GM18505 (cell line): Measurements from ENCODE around the gene MBD3L4.

ENCODE experiments used
- ATAC-seq: cut with Tn5 transposase; IDR thresholded peaks from one replicate; pipeline ENCODE4 v1.9.1; 2021; ENCODE audit not compliant: unreplicated experiment
- POLR2A ChIP-seq: IDR thresholded peaks from 4 replicates; pipeline ENCODE4 v1.6.1; 2011; ENCODE audit warnings: borderline replicate concordance; ENCODE audit not compliant: insufficient read depth, insufficient read length; ENCODE audit errors: extremely low read depth

MBD3L4 gene

DNA sequence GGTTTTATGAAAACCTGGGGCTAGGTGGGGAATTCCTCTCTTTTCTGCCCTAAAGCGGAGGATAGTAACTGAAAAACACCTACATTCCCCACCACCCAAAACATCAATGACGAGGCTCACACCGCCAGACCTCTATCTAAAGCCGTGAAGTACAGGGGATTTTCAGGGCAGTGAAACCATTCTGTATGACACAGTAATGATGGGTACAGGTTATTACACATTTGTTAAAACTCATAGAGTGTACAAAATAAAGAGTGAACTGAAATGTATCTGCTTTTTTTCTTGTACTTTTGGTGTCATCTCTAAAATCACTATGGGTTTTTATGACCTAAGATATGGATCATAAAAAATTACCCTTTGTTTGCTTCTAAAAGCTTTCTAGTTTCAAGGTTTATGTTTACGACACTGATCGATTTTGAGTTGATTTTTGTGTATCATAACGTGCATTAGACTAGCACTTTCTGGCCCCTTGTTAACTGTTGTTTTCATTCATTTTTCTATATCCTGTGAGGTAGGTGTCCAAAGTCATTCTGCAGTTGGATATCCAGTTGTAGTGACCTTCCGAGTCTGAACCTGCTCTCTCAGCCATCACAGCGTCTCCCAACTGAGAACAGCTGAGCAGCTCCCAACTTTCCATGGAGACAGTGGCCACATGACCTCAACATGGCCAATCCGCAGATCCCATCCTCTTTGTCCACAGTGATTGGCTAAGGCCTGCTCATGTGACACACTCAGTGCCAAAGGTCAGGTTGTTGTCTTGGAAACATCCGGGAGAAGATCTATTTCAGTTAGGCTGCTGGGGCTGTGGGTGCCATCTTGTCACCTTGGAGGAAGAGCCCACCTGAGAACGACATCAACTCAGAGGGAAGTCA lies 29.0 kb downstream of the MBD3L4 start:
- no peak for ATAC-seq
- TF ChIP-seq POLR2A: no peak

DNA sequence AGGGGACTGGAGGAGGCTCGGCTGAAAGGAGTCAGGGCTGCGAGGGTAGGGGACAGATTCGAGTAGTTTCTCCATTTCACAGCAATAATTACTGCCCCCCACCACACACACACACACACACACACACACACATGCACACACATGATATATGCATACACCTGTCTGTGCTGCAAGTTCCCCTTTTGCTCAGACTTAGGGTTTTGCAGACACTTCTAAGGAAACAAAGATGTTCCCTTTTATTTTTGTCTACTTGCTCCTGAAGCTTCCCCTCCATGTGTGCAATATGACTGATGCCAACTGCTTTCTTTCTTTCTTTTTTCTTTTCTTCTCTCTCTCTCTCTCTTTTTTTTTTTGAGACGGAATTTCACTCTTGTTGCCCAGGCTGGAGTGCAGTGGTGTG lies 32.1 kb downstream of the MBD3L4 start:
- no peak for TF ChIP-seq POLR2A
- no peak for ATAC-seq

DNA sequence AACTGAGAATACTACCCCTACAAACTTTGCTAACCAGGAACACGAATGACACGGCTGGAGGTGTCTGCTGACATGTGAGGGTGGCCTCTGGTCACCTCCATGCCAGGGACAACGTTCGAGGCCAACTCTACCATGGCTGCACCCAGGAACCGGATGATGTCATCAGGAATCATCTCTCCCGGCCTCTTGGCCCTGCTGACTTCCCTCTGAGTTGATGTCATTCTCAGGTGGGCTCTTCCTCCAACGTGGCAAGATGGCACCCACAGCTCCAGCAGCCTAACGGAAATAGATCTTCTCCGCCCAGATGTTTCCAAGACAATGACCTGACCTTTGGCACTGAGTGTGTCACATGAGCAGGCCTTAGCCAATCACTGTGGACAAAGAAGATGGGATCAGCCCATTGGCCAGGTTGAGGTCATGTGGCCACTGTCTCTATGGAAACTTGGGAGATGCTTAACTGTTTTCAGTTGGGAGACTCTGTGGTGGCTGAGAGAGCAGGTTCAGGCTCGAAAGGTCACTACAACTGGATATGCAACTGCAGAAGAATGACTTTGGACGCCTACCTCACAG lies 33.8 kb downstream of the MBD3L4 start:
- ATAC-seq: no peak
- no peak for TF ChIP-seq POLR2A

DNA sequence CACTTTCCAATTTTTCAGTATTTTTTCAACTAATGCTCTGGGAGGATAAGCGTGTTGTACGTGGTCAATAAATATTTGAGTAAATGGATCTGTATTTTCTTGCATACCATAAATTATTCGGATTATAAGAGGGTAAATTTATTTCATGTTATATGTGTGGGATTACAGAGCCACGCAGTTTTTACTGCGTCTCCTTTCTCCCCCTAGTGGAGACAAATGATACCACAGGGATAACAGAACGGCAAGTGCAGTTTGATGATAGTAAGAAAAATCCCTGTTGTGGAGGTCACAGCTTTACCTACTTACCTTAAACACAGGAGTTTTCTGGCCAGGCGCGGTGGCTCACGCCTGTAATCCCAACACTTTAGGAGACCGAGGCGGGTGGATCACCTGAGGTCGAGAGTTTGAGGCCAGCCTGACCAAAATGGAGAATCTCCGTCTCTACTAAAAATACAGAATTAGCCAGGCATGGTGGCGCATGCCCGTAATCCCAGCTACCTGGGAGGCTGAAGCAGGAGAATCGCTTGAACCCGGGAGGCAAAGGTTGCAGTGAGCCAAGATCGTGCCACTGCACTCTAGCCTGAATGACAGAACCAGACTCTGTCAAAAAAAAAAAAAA lies 35.6 kb downstream of the MBD3L4 start:
- ATAC-seq: no peak
- TF ChIP-seq POLR2A: no peak

DNA sequence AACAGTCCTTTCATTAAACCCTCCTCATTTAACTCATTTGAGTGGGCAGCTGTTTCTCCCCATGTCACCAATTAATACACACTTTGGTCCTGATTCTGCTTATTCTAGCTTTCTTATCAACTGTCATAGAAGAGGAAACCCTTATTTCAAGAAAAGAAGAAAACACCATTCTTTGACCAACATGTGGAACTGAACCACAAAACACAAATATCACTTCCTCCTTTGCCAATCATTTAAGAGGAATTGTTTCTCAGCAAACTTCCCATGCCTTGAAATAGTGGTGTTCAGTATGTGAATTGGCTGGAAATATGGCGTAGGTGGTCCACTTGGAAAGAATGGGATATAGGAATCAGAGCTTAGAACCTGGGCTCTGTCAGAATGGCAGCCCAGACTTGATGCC lies 39.2 kb downstream of the MBD3L4 start:
- no peak for ATAC-seq
- TF ChIP-seq POLR2A: no peak

DNA sequence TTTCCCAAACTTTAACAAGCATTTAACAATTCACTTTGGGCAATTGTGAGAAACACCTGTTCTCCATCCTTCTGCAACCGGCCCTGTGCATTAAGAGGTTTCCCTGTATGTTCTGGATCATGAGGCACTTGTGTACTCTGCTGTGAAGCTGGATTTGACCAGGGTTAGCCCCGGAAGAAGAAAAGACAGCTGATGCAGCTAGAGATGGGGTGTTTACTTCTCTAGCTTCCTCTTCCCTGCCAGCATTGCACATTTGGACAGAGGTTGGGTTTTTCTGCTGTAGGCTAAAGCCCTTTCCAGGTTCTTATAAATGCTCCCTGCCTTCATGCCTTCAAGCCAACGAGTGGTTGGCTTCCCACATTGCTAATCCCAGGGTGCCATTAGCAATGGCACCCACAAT lies 39.6 kb downstream of the MBD3L4 start:
- TF ChIP-seq POLR2A: no peak
- no peak for ATAC-seq

DNA sequence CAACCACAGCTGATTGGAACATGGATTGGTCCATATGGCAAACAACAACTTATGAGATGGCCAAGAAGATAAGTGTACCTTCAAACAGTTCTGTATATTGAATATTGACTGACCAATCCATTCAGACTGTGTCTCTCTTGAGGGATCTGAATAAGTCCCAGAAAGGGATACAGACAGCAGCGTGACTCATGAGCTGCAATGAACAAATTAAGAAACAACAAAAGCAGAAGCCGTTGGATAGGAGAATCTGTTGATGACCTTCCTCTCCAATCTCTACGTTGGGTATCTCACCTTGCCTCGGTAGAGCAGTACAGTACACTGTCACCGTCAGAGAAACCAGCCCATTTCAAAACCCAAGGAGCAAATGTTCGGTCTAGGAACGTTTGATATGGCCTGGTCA lies 40.0 kb downstream of the MBD3L4 start:
- ATAC-seq: no peak
- no peak for TF ChIP-seq POLR2A

DNA sequence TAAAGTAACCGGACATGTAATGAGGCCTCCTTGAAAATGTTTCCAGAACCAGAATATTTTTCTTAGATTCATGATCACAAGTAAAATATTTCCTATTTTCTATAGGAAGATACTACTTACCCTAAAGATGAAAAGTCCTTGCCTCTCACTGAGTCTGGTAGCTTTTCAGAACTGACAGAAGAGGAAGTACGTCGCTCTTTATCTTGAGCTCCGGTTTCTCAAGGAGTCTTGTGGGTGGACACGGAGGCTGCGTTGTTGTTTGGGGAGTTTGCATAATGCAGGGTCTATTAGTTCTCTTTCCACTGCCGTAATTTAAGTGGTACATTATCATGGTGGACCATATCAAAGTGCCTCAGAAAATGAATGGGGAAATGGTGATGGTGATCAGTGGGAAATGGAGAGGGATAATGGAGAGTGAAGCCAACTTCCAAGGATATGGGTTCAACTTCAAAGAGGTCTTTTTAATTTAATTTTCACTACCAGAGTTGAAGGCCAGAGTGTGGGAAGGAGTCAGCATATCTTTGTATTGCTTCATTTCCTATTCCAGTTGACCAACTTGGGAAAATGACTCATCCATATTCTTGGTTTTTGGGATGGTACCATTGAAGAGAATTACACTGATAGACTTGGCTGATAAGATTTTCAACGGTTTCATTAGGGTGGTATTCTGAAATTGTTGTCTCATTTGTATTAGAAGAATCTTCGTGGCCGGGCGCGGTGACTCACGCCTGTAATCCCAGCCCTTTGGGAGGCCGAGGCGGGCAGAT lies 42.1 kb downstream of the MBD3L4 start:
- no peak for TF ChIP-seq POLR2A

DNA sequence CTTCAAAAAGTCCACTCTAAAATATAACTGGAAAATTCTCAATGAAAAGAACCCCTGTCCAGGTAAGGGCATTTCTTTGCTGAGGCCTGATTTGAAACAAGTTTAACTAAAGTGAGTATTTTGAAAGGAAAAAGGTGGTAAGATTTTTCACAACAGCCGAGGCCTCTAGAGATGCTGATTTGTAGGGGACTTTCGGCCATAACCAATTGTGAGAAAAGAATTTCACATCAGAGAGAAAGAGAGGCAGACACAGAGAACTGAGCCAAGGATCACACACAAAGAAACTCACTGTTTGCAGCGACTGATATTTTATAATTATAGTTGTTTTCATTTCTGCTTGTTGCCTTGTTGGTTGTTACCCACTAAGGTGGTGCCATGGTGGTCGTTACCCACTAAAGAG lies 43.2 kb downstream of the MBD3L4 start:
- TF ChIP-seq POLR2A: no peak
- no peak for ATAC-seq

More for the DNA sequence above, 42.1 kb downstream of the MBD3L4 start:
- no peak for ATAC-seq

DNA sequence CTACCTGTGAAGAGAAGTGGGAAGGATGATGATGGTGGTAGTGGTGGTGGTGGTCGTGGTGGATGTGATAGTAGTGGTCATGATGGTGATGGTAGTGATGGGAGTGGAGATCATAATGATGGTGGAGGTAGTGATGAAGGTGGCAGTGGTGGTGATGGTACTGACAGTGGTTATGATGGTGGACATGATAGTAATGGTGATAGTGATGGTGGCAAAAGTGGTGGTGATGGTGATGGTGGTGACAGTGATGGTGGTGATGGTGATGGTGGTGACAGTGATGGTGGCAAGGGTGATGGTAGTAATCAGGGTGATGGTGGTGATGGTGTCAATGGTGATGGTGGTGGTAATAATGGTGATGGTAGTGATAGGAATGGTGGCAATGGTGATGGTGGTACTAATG lies 44.9 kb downstream of the MBD3L4 start:
- TF ChIP-seq POLR2A: no peak

DNA sequence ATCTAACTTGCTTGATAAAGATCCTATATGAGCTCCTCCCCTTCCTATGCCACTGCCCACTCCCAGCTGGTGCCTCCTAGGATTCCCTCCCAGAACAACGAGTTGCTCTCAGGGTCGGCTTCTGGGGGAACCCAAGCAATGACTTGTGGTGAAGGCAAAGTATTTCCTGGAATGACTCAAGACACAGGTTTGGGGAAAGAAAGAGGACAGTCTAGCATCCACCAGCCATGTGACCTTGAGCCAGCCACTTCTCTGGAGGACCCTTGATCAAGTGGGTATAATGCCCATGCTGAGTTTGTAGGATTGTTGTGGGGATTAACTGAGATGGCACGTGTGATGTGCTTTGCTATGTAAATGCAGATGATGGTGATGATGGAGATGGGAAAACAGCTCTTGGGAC lies 51.7 kb downstream of the MBD3L4 start:
- no peak for TF ChIP-seq POLR2A
- no peak for ATAC-seq

More for the DNA sequence above, 44.9 kb downstream of the MBD3L4 start:
- ATAC-seq: no peak

DNA sequence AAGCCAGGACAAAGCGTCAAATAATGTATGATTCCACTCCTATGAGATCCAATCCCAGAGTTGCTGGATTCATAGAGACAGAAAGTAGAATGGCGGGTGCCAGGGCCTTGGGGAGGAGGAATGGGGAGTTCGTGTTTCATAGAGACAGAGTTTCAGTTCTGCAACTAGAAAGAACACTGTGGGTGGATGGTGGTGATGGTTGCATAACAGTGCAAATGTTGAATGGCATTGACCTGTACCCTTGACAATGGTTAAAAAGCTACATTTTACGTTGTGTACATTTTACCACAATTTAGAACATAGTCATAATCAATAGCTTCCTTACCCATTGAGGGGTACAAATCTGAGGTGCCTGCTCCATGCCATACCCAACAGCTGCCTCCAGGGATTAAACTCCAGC lies 52.1 kb downstream of the MBD3L4 start:
- no peak for TF ChIP-seq POLR2A
- no peak for ATAC-seq
